Right cardiac atrium (tissue), 5 donors: ENCODE measurements around the gene CTCFL. TPM values are rescaled to one million over a fixed set of nuclear protein-coding genes. Genes with fewer than 3 reads are reported as not detected.

Experiments used
- ATAC-seq, 2 donors: fragments of 200-7000 bp; cut with Tn5 transposase; one replicate each; pipeline versions ENCODE4 v1.8.0 to v1.9.1; 2020; ENCODE audit warnings: moderate library complexity in 2 of 2, mild to moderate bottlenecking in 1 of 2
- DNase-seq, 3 donors: peaks; one replicate each; pipeline ENCODE4 v3.0.0-alpha.2; 2020
- H3K27ac ChIP-seq: one replicate; pipeline ENCODE4 v1.5.1; 2013; ENCODE audit warnings: mild to moderate bottlenecking, low read length, control low read depth, moderate library complexity
- H3K27me3 ChIP-seq: one replicate; pipeline ENCODE4 v1.6.1; 2013; ENCODE audit not compliant: control insufficient read depth, insufficient read depth
- H3K4me1 ChIP-seq: one replicate; pipeline ENCODE4 v1.6.1; 2013; ENCODE audit warnings: low read length; ENCODE audit not compliant: control insufficient read depth, insufficient read depth
- H3K4me3 ChIP-seq: one replicate; pipeline ENCODE4 v1.5.1; 2013; ENCODE audit warnings: low read length, control low read depth
- H3K9me3 ChIP-seq: one replicate; pipeline ENCODE4 v1.6.1; 2013; ENCODE audit warnings: low read length; ENCODE audit not compliant: control insufficient read depth
- WGBS: extraction: QIAGEN DNeasy Blood & Tissue Kit; methylation state at CpG from one replicate; pipeline ENCODE4 v1.1.7; 2013; 5-methylcytosine and 5-hydroxymethylcytosine counted together
- intact Hi-C, 4 donors: fragments of 100-400 bp; cut with DNase I; formaldehyde crosslinking; loops; one replicate each; pipeline versions ENCODE4 v1.11.0 to v1.14.0; 2022 to 2023
- polyA plus RNA-seq: library from polyadenylated mRNA; stranded (reverse); fragments of 200-250 nt; gene quantifications from one replicate; pipeline ENCODE4 v1.2.3, GENCODE V29; 2013
- total RNA-seq, 4 donors: library from RNA; stranded (reverse); fragmentation: NEBNext Ultra II Directional; extraction: Animal tissue kit (Norgen Biotek cat#: 25700); gene quantifications; one replicate each; pipeline ENCODE4 v1.2.1, GENCODE V29; 2021
- donor health status: healthy with polysubstance abuse.
- donor health status: DM: no; HTN: yes; CAD: no.
- donor health status: DM: no; HTN: no; CAD: no.
- donor health status: DM: no; HTN: yes; CAD: no; lungs with severe emphysema.
- donor health status: DM: yes; HTN: yes; CAD: no.

Gene CTCFL
- total and polyA plus RNA-seq, 5 donors, result not detected

- intact Hi-C loops, result no loop called here
- DNase-seq (no peak), ATAC-seq (no peak)
- WGBS, result 86% methylated on average over 10 of the region's 10 CpGs
- H3K9me3 ChIP-seq, result no peaks in the 10 kb centered on the region
- H3K27me3 ChIP-seq, result no peaks in the 10 kb centered on the region
- no peak overlapping the region for H3K4me3 ChIP-seq
- H3K4me1 ChIP-seq, result no peaks in the 10 kb centered on the region
- no peak overlapping the region for H3K27ac ChIP-seq
Observed at GRCh38 chr20:57559289-57559634, 34.3 kb upstream of the CTCFL start.

- Histone ChIP-seq H3K27ac (no peak overlapping the region), H3K4me3 (no peak overlapping the region), H3K9me3 (no peaks in the 10 kb centered on the region), H3K27me3 (no peaks in the 10 kb centered on the region), H3K4me1 (no peaks in the 10 kb centered on the region)
- 68% methylated on average over 15 of the region's 15 CpGs for WGBS
- ATAC-seq (no peak), DNase-seq (no peak)
- intact Hi-C loops, result no loop called here
Observed at GRCh38 chr20:57558614-57559288, 33.8 kb upstream of the CTCFL start.

- Histone ChIP-seq H3K9me3 (no peaks in the 10 kb centered on the region), H3K27me3 (no peaks in the 10 kb centered on the region), H3K4me1 (no peaks in the 10 kb centered on the region), H3K4me3 (no peak overlapping the region), H3K27ac (no peak overlapping the region)
- DNase-seq (no peak), ATAC-seq (no peak)
- whole genome bisulfite sequencing, result 74% methylated on average over 9 of the region's 9 CpGs
- intact Hi-C loops, result no loop called here
Observed at GRCh38 chr20:57557926-57558613, 33.1 kb upstream of the CTCFL start.

DNA sequence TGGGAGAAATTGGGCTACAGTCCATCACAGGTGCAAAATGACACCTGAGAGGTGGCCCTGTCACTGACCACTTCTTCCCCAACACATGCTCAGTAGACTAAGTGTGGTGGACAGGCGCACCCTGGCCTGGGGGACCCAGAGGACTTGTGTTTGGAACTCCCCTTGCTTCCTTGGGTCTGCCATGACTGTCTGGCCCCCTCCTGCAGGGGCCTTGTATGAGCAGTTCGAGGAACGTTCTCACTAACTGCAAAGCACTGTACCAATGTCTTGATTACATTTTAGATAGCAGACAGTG lies 32.0 kb upstream of the CTCFL start:
- 75% methylated on average over 3 of the region's 3 CpGs for WGBS
- DNase-seq, result no peak
- intact Hi-C loops, result no loop called here
- Histone ChIP-seq H3K9me3 (no peaks in the 10 kb centered on the region), H3K27me3 (no peaks in the 10 kb centered on the region), H3K4me3 (no peak overlapping the region), H3K4me1 (no peaks in the 10 kb centered on the region), H3K27ac (no peak overlapping the region)
- ATAC-seq, result no peak

GRCh38 chr20:57555457-57556184 lies 30.7 kb upstream of the CTCFL start:
- DNase-seq (no peak), ATAC-seq (no peak)
- Histone ChIP-seq H3K27ac (no peak overlapping the region), H3K9me3 (no peaks in the 10 kb centered on the region), H3K27me3 (no peaks in the 10 kb centered on the region), H3K4me1 (no peaks in the 10 kb centered on the region), H3K4me3 (no peak overlapping the region)
- intact Hi-C loops, result no loop called here
- WGBS, result 74% methylated on average over 11 of the region's 11 CpGs

GRCh38 chr20:57553376-57554018 lies 28.6 kb upstream of the CTCFL start:
- Histone ChIP-seq H3K4me3 (no peak overlapping the region), H3K4me1 (no peaks in the 10 kb centered on the region), H3K9me3 (no peaks in the 10 kb centered on the region), H3K27me3 (no peaks in the 10 kb centered on the region), H3K27ac (no peak overlapping the region)
- intact Hi-C loops, result no loop called here
- no peak for ATAC-seq
- DNase-seq, result no peak
- WGBS, result 81% methylated on average over 11 of the region's 11 CpGs

DNA sequence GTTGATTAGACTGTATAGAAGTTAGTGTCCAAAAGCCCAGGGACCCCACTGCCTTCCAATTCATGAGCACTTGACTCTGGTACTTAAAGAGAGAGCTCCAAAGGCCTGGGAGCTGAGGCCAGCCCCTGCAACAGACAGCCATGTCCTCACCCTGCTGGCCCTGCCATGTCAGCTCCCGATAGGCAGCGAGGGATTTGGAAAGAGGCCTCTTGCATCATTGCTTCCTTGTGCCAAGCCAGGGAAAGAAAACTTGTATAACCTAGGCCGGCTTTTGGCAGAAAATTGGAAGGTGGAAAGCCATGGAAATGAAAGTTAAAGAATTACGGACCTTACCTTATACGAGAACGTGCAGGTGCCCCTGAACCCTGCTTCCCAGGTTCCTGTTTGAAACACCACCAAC lies 27.5 kb upstream of the CTCFL start:
- H3K9me3 ChIP-seq, result no peaks in the 10 kb centered on the region
- no peaks in the 10 kb centered on the region for H3K27me3 ChIP-seq
- intact Hi-C loops, result no loop called here
- H3K27ac ChIP-seq, result no peak overlapping the region
- no peak for ATAC-seq
- DNase-seq, result no peak
- H3K4me1 ChIP-seq, result no peaks in the 10 kb centered on the region
- H3K4me3 ChIP-seq, result no peak overlapping the region
- WGBS, result 89% methylated on average over 6 of the region's 6 CpGs

GRCh38 chr20:57548177-57549058 lies 23.5 kb upstream of the CTCFL start:
- Histone ChIP-seq H3K27me3 (no peaks in the 10 kb centered on the region), H3K4me3 (no peak overlapping the region), H3K9me3 (no peaks in the 10 kb centered on the region), H3K4me1 (no peaks in the 10 kb centered on the region), H3K27ac (no peak overlapping the region)
- intact Hi-C loops, result no loop called here
- ATAC-seq (no peak), DNase-seq (peak in 1 of 3 donors; percentile 66)
- WGBS, result 76% methylated on average over 21 of the region's 21 CpGs

DNA sequence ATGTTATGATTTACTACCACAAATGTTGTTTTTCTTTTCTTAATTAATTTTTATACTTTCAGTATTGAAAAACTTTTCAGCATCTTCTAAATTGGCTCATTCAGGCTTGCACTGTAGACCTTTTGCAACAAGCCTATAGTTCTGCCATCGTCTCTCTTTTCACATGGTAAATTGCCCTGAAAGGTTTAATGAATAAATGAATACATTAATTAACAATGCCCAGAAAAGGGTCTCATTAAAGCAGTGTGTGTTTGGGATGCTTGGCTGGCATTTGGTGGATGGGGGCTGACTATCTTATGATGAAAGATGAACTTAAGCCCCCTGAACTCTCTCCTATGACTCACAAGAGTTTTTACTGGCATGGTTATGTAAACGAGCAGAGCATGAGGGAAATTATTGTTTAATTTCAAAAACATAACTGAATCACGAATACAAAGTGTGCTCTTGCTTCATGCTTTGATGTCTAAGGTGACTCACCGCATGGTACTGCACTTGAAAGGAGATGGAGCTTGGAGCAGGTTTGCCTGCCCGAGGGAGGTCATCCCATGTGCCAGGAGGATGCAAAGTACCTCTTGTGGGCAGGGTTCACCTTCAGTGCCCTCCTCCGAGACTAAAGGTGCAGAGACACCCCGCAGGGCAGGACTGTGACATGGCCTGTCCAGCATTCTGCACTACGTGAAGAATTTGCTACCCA lies 22.2 kb upstream of the CTCFL start:
- Histone ChIP-seq H3K27ac (no peak overlapping the region), H3K4me1 (no peaks in the 10 kb centered on the region), H3K4me3 (no peak overlapping the region), H3K27me3 (no peaks in the 10 kb centered on the region), H3K9me3 (no peaks in the 10 kb centered on the region)
- no peak for DNase-seq
- intact Hi-C loops, result no loop called here
- 84% methylated on average over 8 of the region's 8 CpGs for WGBS
- ATAC-seq, result no peak

DNA sequence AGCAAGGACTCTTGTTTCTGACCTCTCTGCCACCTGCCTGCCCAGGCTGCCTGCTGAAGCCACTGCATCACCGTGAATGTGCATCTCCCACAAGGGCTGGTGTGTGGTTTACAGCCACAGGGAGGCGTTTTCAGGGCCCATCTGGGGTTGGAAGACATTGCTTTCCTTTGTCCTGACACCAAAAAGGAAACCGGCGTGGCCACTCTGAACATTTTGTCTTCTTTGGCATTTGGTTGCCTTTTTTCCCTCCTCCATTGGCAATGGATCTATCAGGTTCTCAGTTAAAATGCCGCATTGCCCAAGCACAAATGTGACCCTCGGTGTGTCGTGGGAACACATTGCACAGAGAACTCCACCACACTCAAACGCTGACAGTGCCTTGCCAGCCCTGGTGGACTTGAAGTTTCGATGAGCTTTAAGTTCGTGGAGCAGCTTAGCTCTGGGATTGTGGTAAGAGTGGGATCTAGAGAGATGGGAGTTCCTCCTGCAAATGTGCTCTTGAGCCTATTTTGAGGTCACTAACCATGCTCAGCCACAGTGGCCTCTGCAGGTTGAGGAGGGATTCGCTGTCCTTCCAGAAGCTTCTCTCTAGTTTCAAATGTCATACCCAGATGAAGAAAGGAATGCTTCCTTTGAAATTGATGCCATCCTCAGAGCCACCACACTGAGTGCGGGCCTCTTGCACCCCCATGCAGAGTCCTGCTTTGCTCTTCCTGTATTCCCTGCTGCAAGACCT lies 21.2 kb upstream of the CTCFL start:
- no peaks in the 10 kb centered on the region for H3K9me3 ChIP-seq
- intact Hi-C loops, result no loop called here
- no peak overlapping the region for H3K4me3 ChIP-seq
- H3K27ac ChIP-seq, result no peak overlapping the region
- WGBS, result 89% methylated on average over 12 of the region's 12 CpGs
- DNase-seq (no peak), ATAC-seq (no peak)
- no peaks in the 10 kb centered on the region for H3K4me1 ChIP-seq
- H3K27me3 ChIP-seq, result no peaks in the 10 kb centered on the region
